HepG2 (cell line): ENCODE results near the gene MLYCD. TPM values are rescaled to one million over a fixed set of nuclear protein-coding genes. Genes with fewer than 3 reads are reported as not detected.

Experiments used
- ATAC-seq: fragments of 200-7000 bp; cut with Tn5 transposase; 3 replicates; pipeline ENCODE4 v1.9.1; 2020; ENCODE audit warnings: mild to moderate bottlenecking, moderate library complexity
- BruUV-seq: library from RNA; stranded (reverse); fragments of 400-500 nt; replicated peaks from 2 replicates; lab custom pipeline; 2021; lab: Mats Ljungman, UMichigan
- CTCF ChIA-PET: fragments of 300-600 bp; formaldehyde crosslinking; extraction: SDS; loops from one replicate; lab custom pipeline; 2021; ENCODE audit warnings: low total read pairs, inconsistent platforms, low intra/inter-chr PET ratio; lab: Yijun Ruan, JAX
- POLR2A ChIA-PET: fragments of 350-600 bp; sonication (Branson Sonifier 250); formaldehyde crosslinking; loops from one replicate; lab custom pipeline; 2020; ENCODE audit warnings: antibody characterized with exemption, inconsistent platforms; lab: Yijun Ruan, JAX
- DNase-seq: peaks from one replicate; pipeline ENCODE4 v3.0.0-alpha.2; 2015; ENCODE audit warnings: low spot score
- FAIRE-seq: peaks from 3 replicates; lab custom pipeline; 2011; peaks lifted over from hg19 to GRCh38; lab: Jason Lieb, UNC
- H2AFZ ChIP-seq: one replicate; pipeline ENCODE4 v1.6.1; 2011; ENCODE audit warnings: low read length, inconsistent platforms
- H3K27ac ChIP-seq: fragments of 300-600 bp; 3 replicates; pipeline ENCODE4 v1.8.0; 2011; ENCODE audit warnings: mixed run types, mild to moderate bottlenecking, mixed read lengths, low read length, inconsistent platforms; ENCODE audit not compliant: insufficient read depth; ENCODE audit errors: extremely low read length
- H3K27me3 ChIP-seq, 2 experiments: fragments of 200-600 bp in 1 of 2; 2 replicates in 1 of 2; 3 replicates in 1 of 2; pipeline versions ENCODE4 v1.6.0 to v1.8.0; 2011; ENCODE audit warnings: low read length in 2 of 2, mild to moderate bottlenecking in 2 of 2, moderate library complexity in 2 of 2, inconsistent platforms in 1 of 2; ENCODE audit not compliant: insufficient read depth in 2 of 2, control insufficient read depth in 1 of 2
- H3K36me3 ChIP-seq, 2 experiments: fragments of 200-600 bp in 1 of 2; replicated peaks in 1 of 2; 2 replicates in 1 of 2; 3 replicates in 1 of 2; pipeline versions ENCODE4 v1.5.1 to v1.8.0; 2011; ENCODE audit warnings: low read length in 2 of 2, inconsistent platforms in 1 of 2; ENCODE audit not compliant: insufficient read depth in 2 of 2, control insufficient read depth in 1 of 2
- H3K4me1 ChIP-seq: 2 replicates; pipeline ENCODE4 v1.5.1; 2012; ENCODE audit warnings: low read length, inconsistent platforms; ENCODE audit not compliant: insufficient read depth
- H3K4me2 ChIP-seq: 2 replicates; pipeline ENCODE4 v1.6.0; 2011; ENCODE audit warnings: low read depth, low read length, inconsistent platforms
- H3K4me3 ChIP-seq, 3 experiments: fragments of 200-600 bp in 1 of 3; sonication (generic), shearing (Covaris generic) in 1 of 3; replicated peaks in 1 of 3; 2 replicates each; pipeline ENCODE4 v1.5.1; 2011 to 2016; ENCODE audit warnings: low read length in 3 of 3, inconsistent platforms in 2 of 3, low read depth in 2 of 3, mild to moderate bottlenecking in 2 of 3, control low read depth in 1 of 3, mixed read lengths in 1 of 3; ENCODE audit not compliant: insufficient read depth in 1 of 3
- H3K79me2 ChIP-seq: one replicate; pipeline ENCODE4 v1.6.1; 2011; ENCODE audit warnings: low read length, inconsistent platforms; ENCODE audit not compliant: insufficient read depth
- H3K9ac ChIP-seq: 2 replicates; pipeline ENCODE4 v1.6.0; 2011; ENCODE audit warnings: mild to moderate bottlenecking, low read depth, low read length, inconsistent platforms; ENCODE audit not compliant: insufficient read depth
- H3K9me3 ChIP-seq: 2 replicates; pipeline ENCODE4 v1.5.1; 2012; ENCODE audit warnings: mild to moderate bottlenecking, low read length
- H4K20me1 ChIP-seq: 2 replicates; pipeline ENCODE4 v1.6.0; 2011; ENCODE audit warnings: inconsistent platforms, mild to moderate bottlenecking, low read length, moderate library complexity; ENCODE audit not compliant: insufficient read depth
- CBFB ChIP-seq: sonication (generic); formaldehyde crosslinking; IDR thresholded peaks from 2 replicates; pipeline ENCODE4 v1.4.0; 2020; ENCODE audit warnings: missing genetic modification reagents
- FOXO4 ChIP-seq: sonication (generic); formaldehyde crosslinking; conservative IDR thresholded peaks from 2 replicates; pipeline ENCODE4 v1.8.1; 2023; ENCODE audit warnings: missing genetic modification reagents
- PHF21A ChIP-seq: sonication (generic); formaldehyde crosslinking; IDR thresholded peaks from 2 replicates; pipeline ENCODE4 v1.5.0; 2020; ENCODE audit warnings: mild to moderate bottlenecking, missing genetic modification reagents
- UBTF ChIP-seq: sonication (generic); formaldehyde crosslinking; IDR thresholded peaks from 2 replicates; pipeline ENCODE4 v1.4.0; 2020; ENCODE audit warnings: mild to moderate bottlenecking, missing genetic modification reagents
- ZMYM3 ChIP-seq: sonication (generic); formaldehyde crosslinking; IDR thresholded peaks from 2 replicates; pipeline ENCODE4 v1.5.1; 2020; ENCODE audit warnings: mild to moderate bottlenecking, missing genetic modification reagents
- ZNF232 ChIP-seq: sonication (generic); formaldehyde crosslinking; IDR thresholded peaks from 2 replicates; pipeline ENCODE4 v1.4.0; 2020; ENCODE audit warnings: missing genetic modification reagents, borderline replicate concordance
- WGBS: methylation state at CpG from one replicate; pipeline ENCODE4 v1.1.6; 2017; ENCODE audit warnings: low lambda C conversion rate; 5-methylcytosine and 5-hydroxymethylcytosine counted together
- in situ Hi-C: cut with HindIII; loops from 2 replicates; pipeline ENCODE4 v1.10.0; 2017; ENCODE audit warnings: low pct_unique_long_range_greater_than_20kb; ENCODE audit not compliant: extremely low pct_ligation_motif_present
- intact Hi-C: fragments of 100-400 bp; cut with micrococcal nuclease; formaldehyde crosslinking; loops from one replicate; pipeline ENCODE4 v1.10.0; 2022; ENCODE audit not compliant: unreplicated experiment
- polyA plus RNA-seq, 8 experiments: library from polyadenylated mRNA; depleted of rRNA in 3 of 8; stranded (reverse) in 7 of 8; unstranded in 1 of 8; fragments of >200 nt; fragmentation: Illumina TruSeq in 4 of 8; extraction: Trizol in 4 of 8; gene quantifications; 2 replicates each; pipeline versions ENCODE4 v1.2.1 to v1.2.3, GENCODE V29; 2011 to 2016; ENCODE audit warnings: low read depth in 4 of 8, missing spikeins in 1 of 8, mixed read lengths in 1 of 8; ENCODE audit not compliant: insufficient read depth in 1 of 8
- total RNA-seq, 5 experiments: library from RNA; depleted of rRNA; stranded (reverse); fragments of >200 nt; fragmentation: Illumina TruSeq; extraction: Trizol; gene quantifications; 2 replicates each; pipeline ENCODE4 v1.2.3, GENCODE V29; 2016; ENCODE audit warnings: low read depth in 1 of 5

MLYCD gene
- total and polyA plus RNA-seq, 2 of the 13 experiments (the other 11 are each of a cell fraction or from before 2014, with no cell fraction given), result 1.8 to 4.0 TPM

GRCh38 chr16:83937267-83937666, 38.4 kb downstream of the MLYCD start:
- intact Hi-C loops (no loop called here), in situ Hi-C loops (no loop called here)
- Histone ChIP-seq H3K9me3 (no peaks in the 10 kb centered on the region), H3K4me3 (no peak overlapping the region), H3K27ac (no peak overlapping the region), H3K27me3 (peaks cover 8 to 63% of the 10 kb centered on the region in 2 experiments; a peak in 3 of 5 replicates), H4K20me1 (no peaks in the 10 kb centered on the region), H3K9ac (no peak overlapping the region), H3K4me1 (peaks cover 58% of the 10 kb centered on the region), H3K36me3 (no peaks in the 10 kb centered on the region), H3K79me2 (no peaks in the 10 kb centered on the region), H2AFZ (no peak overlapping the region), H3K4me2 (no peak overlapping the region)
- no peak for ATAC-seq
- TF ChIP-seq PHF21A (CRISPR knock-in tag) (0 out of 2 replicates have a peak, but pooled peaks have one; percentile 5), FOXO4 (CRISPR knock-in tag) (0 out of 2 replicates have a peak, but pooled peaks have one; percentile 46), ZMYM3 (CRISPR knock-in tag) (0 out of 2 replicates have a peak, but pooled peaks have one; percentile 43), CBFB (no peak), ZNF232 (CRISPR knock-in tag) (no peak), UBTF (CRISPR knock-in tag) (0 out of 2 replicates have a peak, but pooled peaks have one; percentile 3)
- FAIRE-seq, result no peak
- BruUV-seq, result no TSS peak
- no peak for DNase-seq
- WGBS, result 34% methylated on average over 2 of the region's 2 CpGs
- ChIA-PET POLR2A (interaction anchor here (0.8 kb wide), 2 partner anchors 10 to 16 kb away, joined by 3 read pairs; no protein-coding TSS in a partner anchor), CTCF (no interaction called here)
